Measurements from ENCODE around the gene ZNF821. TPM values are rescaled to one million over a fixed set of nuclear protein-coding genes. Genes with fewer than 3 reads are reported as not detected.

ZNF821 gene
- total RNA-seq, 6 donors from 2014 or later = 5.9 to 32.5 (median 7.4) TPM

DNA sequence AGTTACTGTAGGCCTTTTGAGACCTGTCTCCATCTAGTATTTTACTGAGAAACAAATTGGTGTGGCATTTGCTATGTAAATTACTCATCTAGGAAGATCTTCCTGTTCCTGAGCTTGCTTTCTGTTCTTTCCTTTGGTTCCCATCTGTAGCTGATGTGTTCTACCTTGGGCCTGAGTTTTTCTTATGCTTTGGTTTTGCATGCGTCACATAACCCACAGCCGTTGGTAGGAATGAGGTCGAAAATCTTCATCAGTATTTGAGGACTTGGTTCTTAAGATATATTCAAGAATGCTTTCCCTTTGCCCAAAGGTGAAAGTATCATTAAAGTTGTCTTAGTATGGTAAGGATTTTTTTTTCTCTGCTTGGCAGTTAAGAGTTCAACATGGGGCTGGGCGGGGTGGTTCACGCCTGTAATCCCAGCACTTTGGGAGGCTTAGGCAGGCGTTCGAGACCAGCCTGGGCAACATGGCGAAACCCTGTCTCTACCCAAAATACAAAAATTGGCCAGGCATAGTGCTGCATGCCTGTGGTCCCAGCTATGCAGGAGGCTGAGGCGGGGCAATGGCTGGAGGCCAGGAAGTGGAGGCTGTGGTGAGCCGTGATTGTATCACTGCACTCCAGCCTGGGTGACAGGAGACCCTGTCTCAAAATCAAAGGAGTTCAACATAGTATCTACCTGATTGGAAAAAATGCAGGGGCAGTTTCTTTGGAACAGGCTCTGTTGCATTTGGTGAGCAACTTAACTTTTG, 40.1 kb upstream of the ZNF821 start:
- ATAC-seq (ENCODE audit: low FRiP score in 2 of 2) (no peak), DNase-seq (no peak)
- 91 to 93% methylated on average over 10 of the region's 10 CpGs for WGBS, 2 donors
- peak overlapping the region in 1 of 4 donors; percentile 51 for H3K27ac ChIP-seq
- H3K9me3 ChIP-seq = no peaks in the 10 kb centered on the region
- peaks cover 64 to 97% (median 84%) of the 10 kb centered on the region in 4 donors for H3K36me3 ChIP-seq
- H3K27me3 ChIP-seq = no peaks in the 10 kb centered on the region
- no peak overlapping the region for H3K4me3 ChIP-seq
- H3K4me1 ChIP-seq = peaks cover 29 to 34% (median 32%) of the 10 kb centered on the region in 4 donors
- TF ChIP-seq CTCF (IDR thresholded peaks at IDR 0.05) = no peak
- no peak for TF ChIP-seq POLR2A (IDR thresholded peaks at IDR 0.05)
- TF ChIP-seq EP300 (IDR thresholded peaks at IDR 0.05) = no peak
- TF ChIP-seq POLR2AphosphoS5 (IDR thresholded peaks at IDR 0.05) = no peak

DNA sequence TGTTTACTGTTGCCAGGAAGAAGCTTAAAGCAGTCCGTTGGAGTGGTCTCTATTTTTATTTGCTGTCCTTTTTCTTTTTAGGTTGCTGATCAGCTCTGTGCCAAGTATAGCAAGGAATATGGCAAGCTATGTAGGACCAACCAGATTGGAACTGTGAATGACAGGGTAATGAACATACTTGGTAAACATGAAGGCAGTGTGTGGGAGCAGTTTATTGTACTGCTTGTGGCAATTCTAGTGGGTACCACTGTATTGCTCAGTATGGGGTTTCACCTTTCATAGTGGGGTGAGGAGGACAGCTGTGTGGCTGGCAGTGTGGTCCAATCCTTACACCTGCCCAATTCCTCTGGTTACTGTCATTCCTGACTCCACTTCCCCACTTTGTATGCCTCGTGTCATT, 36.7 kb upstream of the ZNF821 start:
- TF ChIP-seq CTCF (IDR thresholded peaks at IDR 0.05) = no peak
- no peak for TF ChIP-seq POLR2AphosphoS5 (IDR thresholded peaks at IDR 0.05)
- no peak for TF ChIP-seq POLR2A (IDR thresholded peaks at IDR 0.05)
- TF ChIP-seq EP300 (IDR thresholded peaks at IDR 0.05) = no peak
- no peak for ATAC-seq (ENCODE audit: low FRiP score in 2 of 2)
- Histone ChIP-seq H3K4me3 (no peak overlapping the region), H3K36me3 (peaks cover 53 to 97% (median 74%) of the 10 kb centered on the region in 4 donors), H3K9me3 (no peaks in the 10 kb centered on the region), H3K4me1 (peaks cover 5 to 18% (median 8%) of the 10 kb centered on the region in 4 donors), H3K27me3 (no peaks in the 10 kb centered on the region), H3K27ac (no peak overlapping the region)
- WGBS, 2 donors = 86 to 95% methylated on average over 2 of the region's 2 CpGs
- DNase-seq = no peak

DNA sequence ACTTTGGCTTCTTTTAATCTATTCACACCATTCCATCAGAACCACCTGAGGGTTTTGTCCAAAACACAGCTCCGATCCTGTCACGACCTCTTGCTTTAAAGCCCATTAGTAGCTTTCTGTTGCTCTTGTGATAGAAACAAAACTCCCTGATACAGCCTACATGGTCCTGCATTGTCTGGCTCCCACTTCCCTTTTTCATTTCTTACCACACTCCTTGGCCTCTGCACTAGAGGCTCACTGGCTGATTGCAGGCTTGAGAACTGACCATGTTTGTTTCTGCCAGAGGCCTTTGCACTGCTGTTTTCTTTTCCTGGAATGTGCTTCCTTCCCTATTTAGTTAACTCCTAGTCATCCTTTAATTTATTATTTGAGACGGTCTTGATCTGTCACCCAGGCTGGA, 35.1 kb upstream of the ZNF821 start:
- Histone ChIP-seq H3K27me3 (no peaks in the 10 kb centered on the region), H3K4me3 (no peak overlapping the region), H3K27ac (no peak overlapping the region), H3K36me3 (peaks cover 41 to 85% (median 62%) of the 10 kb centered on the region in 4 donors), H3K4me1 (peaks cover 0 to 26% (median 19%) of the 10 kb centered on the region in 4 donors), H3K9me3 (no peaks in the 10 kb centered on the region)
- DNase-seq (no peak), ATAC-seq (ENCODE audit: low FRiP score in 2 of 2) (peak; percentile 77 to 81)
- TF ChIP-seq CTCF (IDR thresholded peaks at IDR 0.05) = no peak
- TF ChIP-seq POLR2AphosphoS5 (IDR thresholded peaks at IDR 0.05) = no peak
- no peak for TF ChIP-seq POLR2A (IDR thresholded peaks at IDR 0.05)
- no peak for TF ChIP-seq EP300 (IDR thresholded peaks at IDR 0.05)
- WGBS, 2 donors = 63 to 80% methylated on average over 3 of the region's 3 CpGs

- ATAC-seq (ENCODE audit: low FRiP score in 2 of 2) (no peak), DNase-seq (no peak)
- H3K36me3 ChIP-seq = peaks cover 29 to 74% (median 50%) of the 10 kb centered on the region in 4 donors
- H3K27me3 ChIP-seq = no peaks in the 10 kb centered on the region
- H3K4me1 ChIP-seq = peaks cover 0 to 27% (median 20%) of the 10 kb centered on the region in 4 donors
- TF ChIP-seq POLR2AphosphoS5 (IDR thresholded peaks at IDR 0.05) = no peak
- TF ChIP-seq EP300 (IDR thresholded peaks at IDR 0.05) = no peak
- no peak for TF ChIP-seq POLR2A (IDR thresholded peaks at IDR 0.05)
- no peak for TF ChIP-seq CTCF (IDR thresholded peaks at IDR 0.05)
- H3K4me3 ChIP-seq = no peak overlapping the region
- WGBS, 2 donors = 82 to 88% methylated on average over 6 of the region's 6 CpGs
- H3K27ac ChIP-seq = no peak overlapping the region
- H3K9me3 ChIP-seq = no peaks in the 10 kb centered on the region
Measured at GRCh38 chr16:71917900-71918299, 33.9 kb upstream of the ZNF821 start.
